ENCODE data around the gene ZBTB7C. TPM values are rescaled to one million over a fixed set of nuclear protein-coding genes. Genes with fewer than 3 reads are reported as not detected.

ZBTB7C gene
- total and polyA plus RNA-seq, 4 donors = 3.2 to 10.9 (median 3.7) TPM

- 81 to 84% methylated on average over 4 of the region's 4 CpGs for WGBS, 2 donors
- Histone ChIP-seq H3K9me3 (ENCODE audit: control insufficient read depth in 4 of 4, insufficient read depth in 3 of 4, low read length in 3 of 4) (no peaks in the 10 kb centered on the region), H3K4me1 (ENCODE audit: control insufficient read depth in 5 of 5, insufficient read depth in 5 of 5, low read length in 5 of 5) (peaks cover 0 to 15% (median 0%) of the 10 kb centered on the region in 5 donors), H3K9ac (ENCODE audit: insufficient read depth in 1 of 2, low read length in 2 of 2) (no peak overlapping the region), H3K4me3 (no peak overlapping the region), H3K36me3 (ENCODE audit: control insufficient read depth in 4 of 4, insufficient read depth in 4 of 4, low read length in 4 of 4) (no peaks in the 10 kb centered on the region), H3K27me3 (ENCODE audit: control insufficient read depth in 3 of 3, insufficient read depth in 3 of 3, low read length in 2 of 3) (no peaks in the 10 kb centered on the region), H3K27ac (ENCODE audit: low read depth in 1 of 2, low read length in 1 of 2) (no peak overlapping the region)
- ATAC-seq (ENCODE audit: insufficient read depth, low FRiP score) = no peak
- TF ChIP-seq CTCF (IDR thresholded peaks at IDR 0.05; ENCODE audit: control extremely low read depth, extremely low read depth) = no peak
- no peak for DNase-seq
Measured at GRCh38 chr18:48060346-48060745, 348.8 kb downstream of the ZBTB7C start.

GRCh38 chr18:48059455-48060010, 349.6 kb downstream of the ZBTB7C start:
- peaks cover 0 to 12% (median 0%) of the 10 kb centered on the region in 5 donors for H3K4me1 ChIP-seq (ENCODE audit: control insufficient read depth in 5 of 5, insufficient read depth in 5 of 5, low read length in 5 of 5)
- H3K27ac ChIP-seq (ENCODE audit: low read depth in 1 of 2, low read length in 1 of 2) = no peak overlapping the region
- peaks cover 0 to 5% (median 0%) of the 10 kb centered on the region in 3 donors for H3K27me3 ChIP-seq (ENCODE audit: control insufficient read depth in 3 of 3, insufficient read depth in 3 of 3, low read length in 2 of 3)
- no peak for TF ChIP-seq CTCF (IDR thresholded peaks at IDR 0.05; ENCODE audit: control extremely low read depth, extremely low read depth)
- H3K9me3 ChIP-seq (ENCODE audit: control insufficient read depth in 4 of 4, insufficient read depth in 3 of 4, low read length in 3 of 4) = no peaks in the 10 kb centered on the region
- DNase-seq (peak; percentile 49 to 63 (median 49)), ATAC-seq (ENCODE audit: insufficient read depth, low FRiP score) (no peak)
- WGBS, 2 donors = 28 to 35% methylated on average over 5 of the region's 5 CpGs
- H3K4me3 ChIP-seq = no peak overlapping the region
- H3K36me3 ChIP-seq (ENCODE audit: control insufficient read depth in 4 of 4, insufficient read depth in 4 of 4, low read length in 4 of 4) = no peaks in the 10 kb centered on the region
- no peak overlapping the region for H3K9ac ChIP-seq (ENCODE audit: insufficient read depth in 1 of 2, low read length in 2 of 2)

- DNase-seq = no peak
Measured at GRCh38 chr18:48058486-48058885, 350.7 kb downstream of the ZBTB7C start.

More at GRCh38 chr18:48058486-48058885, 350.7 kb downstream of the ZBTB7C start:
- Histone ChIP-seq H3K27me3 (ENCODE audit: control insufficient read depth in 3 of 3, insufficient read depth in 3 of 3, low read length in 2 of 3) (peaks cover 0 to 5% (median 0%) of the 10 kb centered on the region in 3 donors), H3K4me3 (no peak overlapping the region), H3K9ac (ENCODE audit: insufficient read depth in 1 of 2, low read length in 2 of 2) (no peak overlapping the region), H3K27ac (ENCODE audit: low read depth in 1 of 2, low read length in 1 of 2) (no peak overlapping the region), H3K36me3 (ENCODE audit: control insufficient read depth in 4 of 4, insufficient read depth in 4 of 4, low read length in 4 of 4) (no peaks in the 10 kb centered on the region), H3K4me1 (ENCODE audit: control insufficient read depth in 5 of 5, insufficient read depth in 5 of 5, low read length in 5 of 5) (peaks cover 0 to 12% (median 0%) of the 10 kb centered on the region in 5 donors), H3K9me3 (ENCODE audit: control insufficient read depth in 4 of 4, insufficient read depth in 3 of 4, low read length in 3 of 4) (no peaks in the 10 kb centered on the region)
- WGBS, 2 donors = 81 to 88% methylated on average over 6 of the region's 6 CpGs
- no peak for ATAC-seq (ENCODE audit: insufficient read depth, low FRiP score)
- no peak for TF ChIP-seq CTCF (IDR thresholded peaks at IDR 0.05; ENCODE audit: control extremely low read depth, extremely low read depth)

Data from lung (tissue), 12 donors.